GM13976 (cell line): ENCODE results near the gene ABI2.
A peak's percentile ranks its signal among the peaks of the same experiment; 100 is the strongest.
"Not testable (repeated sequence)": the region's sequence is repeated elsewhere in the genome, so short reads cannot be mapped to it uniquely, and the experiment has no call there.

Experiments used
- DNase-seq: peaks from one replicate; pipeline ENCODE4 v3.0.0; 2012; ENCODE audit warnings: low spot score
- CTCF ChIP-seq: IDR thresholded peaks from 2 replicates; pipeline ENCODE4 v1.5.1; 2012; ENCODE audit warnings: borderline replicate concordance, mild to moderate bottlenecking; ENCODE audit not compliant: insufficient read depth; ENCODE audit errors: extremely low read depth, missing control alignments, control extremely low read depth
- in situ Hi-C: fragments of 300-500 bp; cut with MboI; formaldehyde crosslinking; loops from one replicate; pipeline ENCODE4 v1.12.0; 2022; ENCODE audit warnings: low sequenced_read_pairs, mixed read lengths, inconsistent platforms; ENCODE audit not compliant: unreplicated experiment

The ABI2 gene

GRCh38 chr2:203327901-203328759 is at the start of gene ABI2:
Gene ABI2 (plus strand): TSS chr2:203328394. CDS start chr2:203328515, 121 bp downstream.
- DNase-seq: peak; percentile 92
- TF ChIP-seq CTCF: no peak
- in situ Hi-C loops: no loop called here

GRCh38 chr2:203279288-203279687 is 48.9 kb upstream of the ABI2 start:
- in situ Hi-C loops: no loop called here
- DNase-seq: no peak
- TF ChIP-seq CTCF: no peak

GRCh38 chr2:203280428-203281064 is 47.6 kb upstream of the ABI2 start:
- in situ Hi-C loops: no loop called here
- DNase-seq: no peak
- no peak for TF ChIP-seq CTCF

GRCh38 chr2:203282101-203282500 is 46.1 kb upstream of the ABI2 start:
- no peak for DNase-seq
- in situ Hi-C loops: no loop called here
- TF ChIP-seq CTCF: no peak

- TF ChIP-seq CTCF: no peak
- in situ Hi-C loops: no loop called here
- DNase-seq: no peak
Observed at GRCh38 chr2:203286532-203286931, 41.7 kb upstream of the ABI2 start.

GRCh38 chr2:203301667-203302066 is 26.5 kb upstream of the ABI2 start:
- no peak for TF ChIP-seq CTCF
- in situ Hi-C loops: no loop called here
- DNase-seq: no peak

GRCh38 chr2:203302586-203302985 is 25.6 kb upstream of the ABI2 start:
- DNase-seq, in situ Hi-C loops: not testable (repeated sequence)
